ENCODE results near the gene CHRNB1.

CHRNB1 gene

GRCh38 chr17:7437369-7437863 lies 7.4 kb upstream of the CHRNB1 start:
- in situ Hi-C loops (cut with MboI; ENCODE audit: low sequenced_read_pairs): no loop called here

DNA sequence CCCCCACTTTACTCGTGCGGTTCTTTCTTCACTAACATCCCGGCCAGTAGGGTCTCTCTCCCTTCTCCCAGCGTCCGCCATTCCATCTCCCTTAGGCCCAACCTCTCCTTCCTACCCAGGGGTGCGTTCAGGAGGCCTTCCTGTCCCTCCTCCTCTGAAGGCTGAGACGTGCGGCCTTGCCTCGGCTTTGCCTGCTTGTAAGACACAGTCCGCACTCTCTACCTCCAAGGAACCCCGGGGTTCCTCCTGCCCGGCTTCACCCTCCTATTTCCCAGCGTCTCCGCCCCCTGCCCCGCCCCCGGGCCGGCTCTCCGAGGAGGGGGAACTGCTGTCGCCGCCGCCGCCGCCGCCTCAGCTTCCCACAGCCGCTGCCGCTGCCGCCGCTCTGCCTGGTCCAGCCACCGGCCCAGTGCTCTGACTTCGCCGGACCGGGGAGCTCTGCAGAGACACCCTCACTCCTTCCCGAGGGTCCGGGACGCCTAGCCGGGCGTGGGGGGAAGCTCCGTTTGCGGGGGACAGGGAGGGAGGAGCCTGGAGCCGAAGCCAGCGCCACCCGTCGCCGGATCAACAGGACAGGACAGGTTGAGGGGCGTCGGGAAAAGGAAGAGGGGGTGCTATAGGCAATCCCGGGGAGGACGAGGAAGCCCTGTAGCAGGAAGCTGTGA lies 6.8 kb upstream of the CHRNB1 start:
- in situ Hi-C loops (cut with MboI; ENCODE audit: low sequenced_read_pairs): no loop called here

GRCh38 chr17:7438656-7439460 lies 6.0 kb upstream of the CHRNB1 start:
- in situ Hi-C loops (cut with MboI; ENCODE audit: low sequenced_read_pairs): no loop called here

DNA sequence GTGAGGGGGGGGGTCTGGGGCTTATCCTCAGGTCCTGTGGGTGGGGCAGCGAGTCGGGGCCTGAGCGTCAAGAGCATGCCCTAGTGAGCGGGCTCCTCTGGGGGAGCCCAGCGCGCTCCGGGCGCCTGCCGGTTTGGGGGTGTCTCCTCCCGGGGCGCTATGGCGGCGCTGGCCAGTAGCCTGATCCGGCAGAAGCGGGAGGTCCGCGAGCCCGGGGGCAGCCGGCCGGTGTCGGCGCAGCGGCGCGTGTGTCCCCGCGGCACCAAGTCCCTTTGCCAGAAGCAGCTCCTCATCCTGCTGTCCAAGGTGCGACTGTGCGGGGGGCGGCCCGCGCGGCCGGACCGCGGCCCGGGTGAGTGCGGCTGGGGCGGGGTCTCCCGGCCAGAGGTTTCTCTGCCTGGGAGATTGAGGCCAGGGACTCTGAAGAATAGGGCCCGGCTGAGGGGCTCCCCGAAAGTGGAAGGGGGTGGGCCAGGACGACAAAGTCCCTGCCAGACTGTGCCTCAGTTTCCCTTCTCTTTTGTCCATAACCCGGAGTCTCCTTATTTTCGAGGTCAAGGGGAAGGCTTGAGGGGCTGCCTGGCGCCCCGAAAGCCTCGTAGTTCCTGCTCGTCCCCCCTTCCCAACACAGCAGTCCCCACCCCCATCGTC lies 5.3 kb upstream of the CHRNB1 start, which contains the start of gene FGF11:
TSS of gene FGF11 (plus strand) at position 51 of the 651 bp plus-strand sequence. CDS start at position 160, 109 bp downstream.
- in situ Hi-C loops (cut with MboI; ENCODE audit: low sequenced_read_pairs): no loop called here

DNA sequence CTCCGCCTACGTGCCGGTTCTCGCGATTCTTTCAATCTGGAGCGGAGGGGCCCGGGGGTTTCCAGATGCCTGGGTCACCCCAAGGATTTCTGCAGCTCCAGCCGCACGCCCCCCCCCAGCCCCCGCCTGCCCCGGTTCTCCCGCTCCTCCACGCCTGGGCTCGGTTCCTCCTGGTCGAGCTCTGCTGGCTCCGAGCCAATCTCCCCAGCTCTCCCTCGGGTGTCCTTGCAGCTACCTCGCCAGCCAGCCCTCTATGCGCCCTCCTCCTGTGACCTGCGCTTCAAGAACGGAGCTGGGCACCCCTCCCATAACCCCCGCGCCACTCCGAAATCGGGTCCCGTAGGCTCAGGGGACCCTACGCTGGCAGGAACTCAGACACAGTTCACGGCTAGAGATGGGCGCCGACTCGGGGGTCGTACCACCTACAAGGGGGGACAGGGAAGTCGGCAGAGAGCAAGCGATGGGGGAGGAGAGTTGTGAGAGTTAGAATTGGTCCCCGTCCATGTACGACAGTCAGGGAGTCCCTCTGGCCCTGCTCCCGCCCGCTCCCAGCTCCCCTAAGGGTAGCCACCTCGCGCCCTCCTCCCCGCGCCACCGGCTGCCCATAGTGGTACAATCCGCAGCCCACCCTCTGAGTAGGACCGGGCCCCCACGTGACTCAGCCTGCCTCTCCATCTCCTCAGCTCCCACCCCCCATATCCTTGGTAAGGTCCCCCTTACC lies 4.6 kb upstream of the CHRNB1 start:
- in situ Hi-C loops (cut with MboI; ENCODE audit: low sequenced_read_pairs): no loop called here

DNA sequence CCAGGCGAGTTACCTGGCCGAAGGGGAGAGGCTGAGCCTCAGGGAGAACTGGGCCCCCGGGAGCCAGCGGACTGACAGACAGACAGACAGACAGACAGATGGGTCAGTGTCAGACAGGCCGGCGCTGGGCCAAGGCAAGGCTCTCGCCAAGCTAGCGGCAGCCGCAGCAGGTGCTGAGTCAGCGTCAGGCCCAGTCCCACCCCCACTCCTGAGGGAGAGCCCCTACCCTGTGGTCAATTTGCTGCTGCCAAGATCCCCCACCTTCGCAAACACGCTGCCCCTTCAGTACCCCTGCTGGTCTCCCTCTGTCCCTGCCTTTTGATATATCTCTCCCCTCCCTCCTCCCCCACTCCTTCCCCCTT lies 4.0 kb upstream of the CHRNB1 start:
- in situ Hi-C loops (cut with MboI; ENCODE audit: low sequenced_read_pairs): no loop called here

DNA sequence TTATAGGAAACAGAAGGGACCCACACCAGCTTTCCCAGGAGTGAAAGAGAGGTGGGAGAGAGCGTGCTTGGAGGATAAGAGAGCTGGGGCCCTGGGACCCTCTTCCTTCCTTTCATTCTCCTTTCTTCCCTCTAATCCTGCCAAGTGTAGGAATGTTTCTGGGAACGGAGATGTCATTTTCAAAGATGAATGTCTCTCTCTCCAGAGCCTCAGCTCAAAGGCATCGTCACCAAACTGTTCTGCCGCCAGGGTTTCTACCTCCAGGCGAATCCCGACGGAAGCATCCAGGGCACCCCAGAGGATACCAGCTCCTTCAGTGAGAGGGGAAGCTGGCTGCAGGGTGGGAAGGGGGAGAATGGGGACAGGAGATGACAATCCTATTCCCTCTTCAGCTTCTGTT lies 3.6 kb upstream of the CHRNB1 start:
- in situ Hi-C loops (cut with MboI; ENCODE audit: low sequenced_read_pairs): no loop called here

GRCh38 chr17:7442142-7442541 lies 2.7 kb upstream of the CHRNB1 start:
- in situ Hi-C loops (cut with MboI; ENCODE audit: low sequenced_read_pairs): no loop called here

DNA sequence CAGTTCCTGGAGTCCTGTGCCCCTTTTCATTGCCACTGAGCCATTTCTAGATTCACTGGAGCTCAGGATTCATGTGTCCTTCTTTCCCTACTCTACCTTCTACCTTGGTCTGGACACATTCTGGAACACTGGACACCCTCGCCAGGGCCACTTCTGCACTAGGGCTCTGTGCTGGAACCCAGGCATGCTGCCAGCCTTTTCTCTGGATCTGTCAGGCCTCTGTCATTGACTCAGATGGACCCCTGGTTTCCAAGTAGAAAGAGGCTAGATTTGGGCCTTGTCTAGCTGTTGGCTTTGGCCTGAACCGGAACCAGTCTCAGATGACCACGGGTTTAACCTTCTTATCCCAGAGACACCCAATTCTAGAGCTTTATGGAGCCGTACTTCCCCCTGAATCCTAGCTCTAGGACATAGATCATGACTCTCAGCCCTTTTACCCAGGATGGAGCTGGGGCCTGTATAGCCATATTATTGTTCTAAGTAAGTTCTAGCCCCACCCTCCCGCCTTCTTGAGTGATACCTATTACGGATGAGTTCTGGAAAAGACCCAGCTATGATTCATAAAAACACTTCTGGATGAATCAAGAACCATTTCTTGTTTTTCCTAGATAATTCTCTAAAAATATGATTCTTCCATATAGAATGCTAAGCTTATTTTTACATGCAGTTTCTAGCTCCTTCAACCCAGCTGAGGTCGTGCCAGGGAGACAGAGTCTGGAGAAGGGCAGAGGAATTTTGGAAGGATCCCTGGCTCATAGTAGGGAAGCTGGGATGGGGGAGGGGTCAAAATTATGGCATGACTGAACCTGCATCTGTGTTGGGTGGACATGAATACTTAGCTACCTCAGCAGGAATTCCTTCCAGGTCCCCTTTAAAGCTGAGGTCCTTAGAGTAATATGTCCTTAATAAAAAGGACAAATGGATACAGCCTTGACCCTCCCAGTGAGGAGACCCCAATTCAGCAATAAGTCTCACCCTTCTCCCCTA lies 1.1 kb upstream of the CHRNB1 start:
- in situ Hi-C loops (cut with MboI; ENCODE audit: low sequenced_read_pairs): no loop called here

DNA sequence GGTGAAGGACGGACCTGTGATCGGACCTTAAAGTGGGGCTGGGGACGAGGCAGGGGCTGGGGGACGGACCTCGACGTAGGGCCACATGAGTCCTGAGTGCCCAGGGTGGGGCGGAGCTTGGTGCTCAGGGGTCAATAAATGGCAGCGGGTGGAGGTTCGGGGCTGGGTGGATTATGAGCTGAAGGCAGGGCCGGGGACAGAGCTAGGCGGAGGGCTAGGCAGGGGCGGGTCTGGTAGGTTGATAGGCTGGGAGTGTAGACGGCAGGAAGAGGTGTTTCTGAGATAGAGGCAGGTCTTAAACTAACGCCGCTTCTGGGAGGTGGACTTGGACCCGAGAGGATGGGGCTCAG lies 733 bp downstream of the CHRNB1 start:
- in situ Hi-C loops (cut with MboI; ENCODE audit: low sequenced_read_pairs): no loop called here

- in situ Hi-C loops (cut with MboI; ENCODE audit: low sequenced_read_pairs): no loop called here
Observed at GRCh38 chr17:7448461-7448860, 3.6 kb downstream of the CHRNB1 start.

DNA sequence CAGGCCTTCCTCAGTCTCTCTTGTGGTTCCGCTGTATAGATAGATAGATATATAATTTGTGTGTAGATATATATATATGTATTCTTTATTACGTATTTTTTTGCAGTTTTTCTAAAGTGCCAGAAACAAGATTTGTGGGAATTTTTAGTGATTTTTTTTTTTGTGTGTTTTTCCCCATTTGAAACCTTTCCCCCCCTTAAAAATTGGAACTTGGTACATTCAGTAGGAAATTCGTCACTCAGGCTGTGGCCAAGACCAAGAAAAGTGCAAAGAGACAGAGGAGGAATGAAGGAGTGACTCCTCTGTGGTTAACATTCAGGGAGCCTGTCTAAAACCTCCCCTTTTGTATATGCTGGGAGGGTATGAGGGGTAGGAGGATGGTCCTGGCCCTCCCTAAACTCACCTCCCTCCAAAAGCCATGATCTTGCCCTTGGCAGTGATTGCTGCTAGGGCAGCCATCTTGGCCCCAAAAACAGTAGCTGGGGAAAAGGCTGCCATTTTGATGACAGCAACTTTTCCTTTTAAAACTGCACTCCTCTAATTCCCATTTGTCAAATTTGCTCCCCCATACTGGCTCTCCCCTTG lies 15.2 kb downstream of the CHRNB1 start:
- in situ Hi-C loops (cut with MboI; ENCODE audit: low sequenced_read_pairs): no loop called here

DNA sequence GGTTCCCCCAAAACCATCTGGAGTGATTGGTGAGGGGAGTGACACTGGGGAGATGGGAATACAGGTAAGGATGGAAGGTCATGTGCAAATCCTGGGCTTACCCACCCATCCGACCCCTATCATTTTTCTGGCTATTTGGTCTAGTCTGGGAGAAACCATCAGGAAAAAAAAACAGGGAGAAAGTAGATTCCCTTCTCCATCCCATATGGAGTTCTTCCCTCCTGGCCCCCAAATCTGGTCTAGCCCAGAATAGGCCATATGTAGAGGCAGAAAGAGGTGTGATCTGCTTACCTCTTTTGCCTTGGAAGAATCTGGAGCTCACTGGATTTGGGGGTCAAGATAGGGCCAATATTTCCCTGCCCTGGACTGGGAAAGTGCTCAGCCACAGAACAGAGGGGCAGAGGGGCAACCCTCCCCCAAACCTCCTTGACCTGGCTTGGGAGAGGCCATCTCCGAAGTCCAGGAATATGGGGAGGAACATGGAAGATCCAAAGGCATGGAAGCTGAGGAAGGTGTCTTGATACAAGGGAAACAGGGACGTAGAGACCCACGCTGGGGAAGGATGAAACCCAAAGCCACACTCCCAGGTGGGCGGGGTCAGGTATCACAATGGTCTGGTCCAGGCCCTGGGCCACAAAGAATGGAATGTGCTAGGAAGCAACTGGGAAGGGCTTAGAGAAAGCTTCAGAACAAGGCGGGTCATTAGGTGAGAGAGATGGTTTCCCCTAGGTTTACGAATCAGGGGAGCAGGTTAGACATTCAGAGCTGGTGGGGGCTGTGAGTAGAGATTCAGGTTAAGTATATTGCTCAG lies 16.2 kb downstream of the CHRNB1 start:
- in situ Hi-C loops (cut with MboI; ENCODE audit: low sequenced_read_pairs): no loop called here

DNA sequence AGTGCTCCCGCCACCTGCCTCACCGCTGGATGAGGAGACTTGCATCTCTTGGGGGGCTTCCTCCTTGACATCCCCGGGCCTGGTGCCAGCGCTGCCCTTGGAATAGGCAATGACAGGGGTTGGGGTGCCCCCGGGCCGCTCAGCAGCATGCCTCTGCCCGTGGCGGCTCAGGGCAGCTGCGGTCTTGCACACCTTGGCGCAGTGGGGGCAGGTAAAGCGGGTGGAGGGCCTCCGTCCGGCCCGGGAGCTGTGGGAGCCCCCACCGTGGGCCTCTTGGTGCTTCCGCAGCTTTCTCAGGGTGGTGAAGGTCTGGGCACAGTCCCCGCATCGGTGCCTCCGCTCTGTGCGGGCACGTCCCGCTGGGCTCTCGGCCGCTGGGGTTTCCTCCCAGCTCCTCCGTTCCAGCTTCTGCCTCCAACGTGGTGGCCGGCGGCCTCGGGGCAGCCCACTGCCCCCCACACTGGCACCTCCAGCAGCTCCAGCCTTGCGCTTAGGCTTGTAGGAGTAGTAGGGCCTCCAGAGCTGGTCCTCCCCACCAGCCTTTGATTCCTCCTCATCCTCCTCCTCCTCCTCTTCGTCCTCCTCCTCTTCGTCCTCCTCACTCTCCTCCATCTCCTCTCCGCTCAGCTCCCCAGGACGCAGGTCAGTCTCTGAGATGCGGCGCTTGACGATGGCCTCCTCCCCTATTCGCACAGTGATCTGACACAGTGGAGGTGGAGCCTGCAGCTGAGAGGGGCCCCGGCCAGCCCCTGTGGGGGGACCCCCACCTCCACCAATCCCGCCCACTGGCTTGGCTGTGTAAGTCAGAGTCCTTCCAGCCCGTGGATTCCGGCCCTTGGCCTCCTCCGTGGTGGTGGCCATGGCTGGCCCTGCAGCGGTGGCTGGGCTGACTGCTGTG lies 17.9 kb downstream of the CHRNB1 start:
- in situ Hi-C loops (cut with MboI; ENCODE audit: low sequenced_read_pairs): no loop called here

GRCh38 chr17:7463372-7463846 lies 18.5 kb downstream of the CHRNB1 start:
- in situ Hi-C loops (cut with MboI; ENCODE audit: low sequenced_read_pairs): no loop called here

GRCh38 chr17:7464081-7464480 lies 19.2 kb downstream of the CHRNB1 start:
- in situ Hi-C loops (cut with MboI; ENCODE audit: low sequenced_read_pairs): no loop called here

DNA sequence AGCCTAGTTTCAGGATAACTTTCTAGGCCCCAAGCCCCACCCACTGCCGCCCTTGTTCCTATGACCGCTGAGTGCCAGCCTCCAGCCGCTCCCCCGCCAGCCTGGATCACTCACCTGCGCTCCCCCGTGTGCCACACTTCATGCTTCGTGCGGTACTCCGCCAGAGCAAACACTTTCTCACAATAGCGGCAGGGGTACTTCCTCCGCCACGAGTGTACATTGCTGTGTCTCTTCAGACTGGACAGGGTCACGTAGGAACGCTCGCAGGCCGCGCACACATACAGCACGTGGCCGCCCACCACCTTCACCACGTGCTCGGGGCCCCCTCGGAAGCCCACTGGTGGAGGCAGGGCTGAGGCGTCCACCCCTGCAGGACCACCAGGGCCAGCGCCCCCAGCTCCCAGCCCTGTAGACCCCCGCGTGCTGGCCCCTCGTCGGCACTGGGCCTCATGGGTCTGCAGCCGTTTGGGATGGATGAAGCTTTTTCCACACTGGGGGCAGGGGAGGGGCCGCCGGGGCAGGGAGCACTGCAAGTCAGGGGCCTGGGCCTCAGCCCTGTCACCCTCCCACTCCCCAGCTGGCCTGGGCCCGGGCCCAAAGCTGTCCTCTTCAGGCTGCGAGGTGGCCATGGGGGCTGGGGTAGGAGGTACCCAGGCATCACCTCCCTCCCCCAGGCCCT lies 20.9 kb downstream of the CHRNB1 start:
- in situ Hi-C loops (cut with MboI; ENCODE audit: low sequenced_read_pairs): no loop called here

Measured in hTERT RPE-1 (cell line).